IMR-90 (cell line): ENCODE measurements around the gene NT5DC2.

ENCODE experiments used
- CTCF ChIP-seq: conservative IDR thresholded peaks from 2 replicates; pipeline ENCODE4 v1.5.1; 2012; ENCODE audit warnings: mild to moderate bottlenecking, low read depth, low read length, improper control_type of control experiment
- POLR2A ChIP-seq: IDR thresholded peaks from 2 replicates; pipeline ENCODE4 v1.6.1; 2012; ENCODE audit warnings: mild to moderate bottlenecking, low read depth, low read length
- RAD21 ChIP-seq: IDR thresholded peaks from 2 replicates; pipeline ENCODE4 v1.6.1; 2012; ENCODE audit warnings: low read length, improper control_type of control experiment
- RFX5 ChIP-seq: IDR thresholded peaks from 2 replicates; pipeline ENCODE4 v1.8.0; 2012; ENCODE audit warnings: low read depth, mild to moderate bottlenecking, low read length, moderate library complexity
- SMC3 ChIP-seq: fragments of 150-350 bp; IDR thresholded peaks from 2 replicates; pipeline ENCODE4 v1.6.1; 2016; ENCODE audit warnings: low read depth, mild to moderate bottlenecking, antibody characterized with exemption, low read length, moderate library complexity
- USF2 ChIP-seq: fragments of 150-350 bp; IDR thresholded peaks from 2 replicates; pipeline ENCODE4 v1.6.1; 2017; ENCODE audit warnings: mild to moderate bottlenecking, antibody characterized with exemption, low read length, low read depth

- TF ChIP-seq CTCF (no peak), POLR2A (no peak), RAD21 (no peak), RFX5 (no peak), SMC3 (no peak), USF2 (no peak)
These were observed 41.6 kb downstream of the NT5DC2 start for GRCh38 chr3:52492059-52492458.
